HepG2 (cell line): ENCODE data around the gene PIK3CB. TPM values are rescaled to one million over a fixed set of nuclear protein-coding genes. Genes with fewer than 3 reads are reported as not detected.

ENCODE experiments used
- ATAC-seq: fragments of 200-7000 bp; cut with Tn5 transposase; 3 replicates; pipeline ENCODE4 v1.9.1; 2020; ENCODE audit warnings: mild to moderate bottlenecking, moderate library complexity
- BruUV-seq: library from RNA; stranded (reverse); fragments of 400-500 nt; replicated peaks from 2 replicates; lab custom pipeline; 2021; lab: Mats Ljungman, UMichigan
- CTCF ChIA-PET: fragments of 300-600 bp; formaldehyde crosslinking; extraction: SDS; loops from one replicate; lab custom pipeline; 2021; ENCODE audit warnings: low total read pairs, inconsistent platforms, low intra/inter-chr PET ratio; lab: Yijun Ruan, JAX
- POLR2A ChIA-PET: fragments of 350-600 bp; sonication (Branson Sonifier 250); formaldehyde crosslinking; loops from one replicate; lab custom pipeline; 2020; ENCODE audit warnings: antibody characterized with exemption, inconsistent platforms; lab: Yijun Ruan, JAX
- DNase-seq: peaks from one replicate; pipeline ENCODE4 v3.0.0-alpha.2; 2015; ENCODE audit warnings: low spot score
- FAIRE-seq: peaks from 3 replicates; lab custom pipeline; 2011; peaks lifted over from hg19 to GRCh38; lab: Jason Lieb, UNC
- H2AFZ ChIP-seq: one replicate; pipeline ENCODE4 v1.6.1; 2011; ENCODE audit warnings: low read length, inconsistent platforms
- H3K27ac ChIP-seq: fragments of 300-600 bp; 3 replicates; pipeline ENCODE4 v1.8.0; 2011; ENCODE audit warnings: mixed run types, mild to moderate bottlenecking, mixed read lengths, low read length, inconsistent platforms; ENCODE audit not compliant: insufficient read depth; ENCODE audit errors: extremely low read length
- H3K27me3 ChIP-seq, 2 experiments: fragments of 200-600 bp in 1 of 2; 2 replicates in 1 of 2; 3 replicates in 1 of 2; pipeline versions ENCODE4 v1.6.0 to v1.8.0; 2011; ENCODE audit warnings: low read length in 2 of 2, mild to moderate bottlenecking in 2 of 2, moderate library complexity in 2 of 2, inconsistent platforms in 1 of 2; ENCODE audit not compliant: insufficient read depth in 2 of 2, control insufficient read depth in 1 of 2
- H3K36me3 ChIP-seq, 2 experiments: fragments of 200-600 bp in 1 of 2; replicated peaks in 1 of 2; 2 replicates in 1 of 2; 3 replicates in 1 of 2; pipeline versions ENCODE4 v1.5.1 to v1.8.0; 2011; ENCODE audit warnings: low read length in 2 of 2, inconsistent platforms in 1 of 2; ENCODE audit not compliant: insufficient read depth in 2 of 2, control insufficient read depth in 1 of 2
- H3K4me1 ChIP-seq: 2 replicates; pipeline ENCODE4 v1.5.1; 2012; ENCODE audit warnings: low read length, inconsistent platforms; ENCODE audit not compliant: insufficient read depth
- H3K4me2 ChIP-seq: 2 replicates; pipeline ENCODE4 v1.6.0; 2011; ENCODE audit warnings: low read depth, low read length, inconsistent platforms
- H3K4me3 ChIP-seq, 3 experiments: fragments of 200-600 bp in 1 of 3; sonication (generic), shearing (Covaris generic) in 1 of 3; replicated peaks in 1 of 3; 2 replicates each; pipeline ENCODE4 v1.5.1; 2011 to 2016; ENCODE audit warnings: low read length in 3 of 3, inconsistent platforms in 2 of 3, low read depth in 2 of 3, mild to moderate bottlenecking in 2 of 3, control low read depth in 1 of 3, mixed read lengths in 1 of 3; ENCODE audit not compliant: insufficient read depth in 1 of 3
- H3K79me2 ChIP-seq: one replicate; pipeline ENCODE4 v1.6.1; 2011; ENCODE audit warnings: low read length, inconsistent platforms; ENCODE audit not compliant: insufficient read depth
- H3K9ac ChIP-seq: 2 replicates; pipeline ENCODE4 v1.6.0; 2011; ENCODE audit warnings: mild to moderate bottlenecking, low read depth, low read length, inconsistent platforms; ENCODE audit not compliant: insufficient read depth
- H3K9me3 ChIP-seq: 2 replicates; pipeline ENCODE4 v1.5.1; 2012; ENCODE audit warnings: mild to moderate bottlenecking, low read length
- H4K20me1 ChIP-seq: 2 replicates; pipeline ENCODE4 v1.6.0; 2011; ENCODE audit warnings: inconsistent platforms, mild to moderate bottlenecking, low read length, moderate library complexity; ENCODE audit not compliant: insufficient read depth
- ELK4 ChIP-seq: sonication (generic); formaldehyde crosslinking; IDR thresholded peaks from 2 replicates; pipeline ENCODE4 v1.9.0; 2021; ENCODE audit warnings: missing genetic modification reagents, borderline replicate concordance
- FOSL1 ChIP-seq: sonication (generic); formaldehyde crosslinking; IDR thresholded peaks from 2 replicates; pipeline ENCODE4 v1.9.0; 2021; ENCODE audit warnings: missing genetic modification reagents, borderline replicate concordance
- GTF2F1 ChIP-seq: fragments of 150-350 bp; IDR thresholded peaks from 2 replicates; pipeline ENCODE4 v1.6.1; 2014; ENCODE audit warnings: low read length
- LCORL ChIP-seq, 2 experiments: fragments of 450-650 bp in 1 of 2; sonication (generic) in 1 of 2; formaldehyde crosslinking in 1 of 2; IDR thresholded peaks; 2 replicates each; pipeline versions ENCODE4 v1.5.0 to v1.6.1; 2017 to 2020; ENCODE audit warnings: antibody characterized with exemption in 1 of 2, missing genetic modification reagents in 1 of 2
- MAFG ChIP-seq: sonication (generic); formaldehyde crosslinking; IDR thresholded peaks from 2 replicates; pipeline ENCODE4 v1.5.1; 2020; ENCODE audit warnings: mild to moderate bottlenecking, missing genetic modification reagents
- MTF1 ChIP-seq: sonication (generic); formaldehyde crosslinking; IDR thresholded peaks from 2 replicates; pipeline ENCODE4 v1.5.0; 2020; ENCODE audit warnings: missing genetic modification reagents
- NR2C2 ChIP-seq: sonication (generic); formaldehyde crosslinking; IDR thresholded peaks from 2 replicates; pipeline ENCODE4 v1.4.0; 2020; ENCODE audit warnings: missing genetic modification reagents, mild to moderate bottlenecking, moderate library complexity, borderline replicate concordance
- RBAK ChIP-seq: sonication (generic); formaldehyde crosslinking; IDR thresholded peaks from 2 replicates; pipeline ENCODE4 v1.5.1; 2020; ENCODE audit warnings: mild to moderate bottlenecking, missing genetic modification reagents
- SALL2 ChIP-seq: sonication (generic); formaldehyde crosslinking; IDR thresholded peaks from 2 replicates; pipeline ENCODE4 v1.8.1; 2023; ENCODE audit warnings: mild to moderate bottlenecking, missing genetic modification reagents, inconsistent platforms
- TFDP1 ChIP-seq: IDR thresholded peaks from 2 replicates; pipeline ENCODE4 v1.6.1; 2016; ENCODE audit warnings: missing compliant biosample characterization, missing genetic modification reagents, borderline replicate concordance
- ZNF253 ChIP-seq: sonication (generic); formaldehyde crosslinking; IDR thresholded peaks from 2 replicates; pipeline ENCODE4 v1.8.0; 2022; ENCODE audit warnings: mild to moderate bottlenecking, missing genetic modification reagents, borderline replicate concordance
- ZNF691 ChIP-seq: sonication (generic); formaldehyde crosslinking; IDR thresholded peaks from 2 replicates; pipeline ENCODE4 v1.4.0; 2020; ENCODE audit warnings: missing genetic modification reagents, low read depth, mild to moderate bottlenecking, borderline replicate concordance
- ZNF784 ChIP-seq: sonication (generic); formaldehyde crosslinking; IDR thresholded peaks from 2 replicates; pipeline ENCODE4 v1.5.1; 2020; ENCODE audit warnings: missing genetic modification reagents, mild to moderate bottlenecking, borderline replicate concordance
- ZZZ3 ChIP-seq: sonication (generic); formaldehyde crosslinking; IDR thresholded peaks from 2 replicates; pipeline ENCODE4 v1.4.0; 2020; ENCODE audit warnings: missing genetic modification reagents, mild to moderate bottlenecking, borderline replicate concordance
- WGBS: methylation state at CpG from one replicate; pipeline ENCODE4 v1.1.6; 2017; ENCODE audit warnings: low lambda C conversion rate; 5-methylcytosine and 5-hydroxymethylcytosine counted together
- in situ Hi-C: cut with HindIII; loops from 2 replicates; pipeline ENCODE4 v1.10.0; 2017; ENCODE audit warnings: low pct_unique_long_range_greater_than_20kb; ENCODE audit not compliant: extremely low pct_ligation_motif_present
- intact Hi-C: fragments of 100-400 bp; cut with micrococcal nuclease; formaldehyde crosslinking; loops from one replicate; pipeline ENCODE4 v1.10.0; 2022; ENCODE audit not compliant: unreplicated experiment
- polyA plus RNA-seq, 8 experiments: library from polyadenylated mRNA; depleted of rRNA in 3 of 8; stranded (reverse) in 7 of 8; unstranded in 1 of 8; fragments of >200 nt; fragmentation: Illumina TruSeq in 4 of 8; extraction: Trizol in 4 of 8; gene quantifications; 2 replicates each; pipeline versions ENCODE4 v1.2.1 to v1.2.3, GENCODE V29; 2011 to 2016; ENCODE audit warnings: low read depth in 4 of 8, missing spikeins in 1 of 8, mixed read lengths in 1 of 8; ENCODE audit not compliant: insufficient read depth in 1 of 8
- total RNA-seq, 5 experiments: library from RNA; depleted of rRNA; stranded (reverse); fragments of >200 nt; fragmentation: Illumina TruSeq; extraction: Trizol; gene quantifications; 2 replicates each; pipeline ENCODE4 v1.2.3, GENCODE V29; 2016; ENCODE audit warnings: low read depth in 1 of 5

The PIK3CB gene
- total and polyA plus RNA-seq, 2 of the 13 experiments (the other 11 are each of a cell fraction or from before 2014, with no cell fraction given) = 6.6 to 18.7 TPM

GRCh38 chr3:138827222-138827621, 7.5 kb downstream of the PIK3CB start:
- FAIRE-seq (no peak), ATAC-seq (no peak), DNase-seq (no peak)
- in situ Hi-C loops = no loop called here
- ChIA-PET CTCF (no interaction called here), POLR2A (no interaction called here)
- over 99% methylated on average over 7 of the region's 7 CpGs for WGBS
- Histone ChIP-seq H3K9me3 (no peaks in the 10 kb centered on the region), H3K4me2 (no peak overlapping the region), H4K20me1 (0 out of 2 replicates have a peak, but pooled peaks cover 2% of the 10 kb centered on the region), H3K4me1 (peaks cover 53% of the 10 kb centered on the region), H3K27ac (no peak overlapping the region), H2AFZ (no peak overlapping the region), H3K4me3 (no peak overlapping the region), H3K27me3 (no peaks in the 10 kb centered on the region), H3K9ac (no peak overlapping the region), H3K36me3 (peaks cover 0 to 13% of the 10 kb centered on the region in 2 experiments; a peak in 4 of 5 replicates), H3K79me2 (peaks cover 78% of the 10 kb centered on the region)
- intact Hi-C loops = no loop called here
- no peak for TF ChIP-seq ZNF253 (CRISPR knock-in tag)
- no peak for TF ChIP-seq ZZZ3 (CRISPR knock-in tag)
- TF ChIP-seq ZNF784 (CRISPR knock-in tag) = no peak
- no peak for TF ChIP-seq GTF2F1
- TF ChIP-seq ZNF691 (CRISPR knock-in tag) = no peak
- no TSS peak for BruUV-seq

- ChIA-PET POLR2A (interaction anchor here (0.6 to 4.0 kb wide), 5 partner anchors 9 to 38 kb away, joined by 3 to 36 read pairs (median 3); partner anchors contain the start of gene PIK3CB), CTCF (no interaction called here)
- 100% methylated on average over 2 of the region's 2 CpGs for WGBS
- in situ Hi-C loops = no loop called here
- peaks cover 80% of the 10 kb centered on the region for H3K79me2 ChIP-seq
- H3K9me3 ChIP-seq = no peaks in the 10 kb centered on the region
- H3K4me2 ChIP-seq = no peak overlapping the region
- FAIRE-seq (no peak), DNase-seq (no peak), ATAC-seq (no peak)
- no peak overlapping the region for H2AFZ ChIP-seq
- H3K27ac ChIP-seq = no peak overlapping the region
- peaks cover 0 to 17% of the 10 kb centered on the region in 2 experiments; a peak in 4 of 5 replicates for H3K36me3 ChIP-seq
- intact Hi-C loops = no loop called here
- no peak overlapping the region for H3K9ac ChIP-seq
- no TSS peak for BruUV-seq
- H4K20me1 ChIP-seq = 0 out of 2 replicates have a peak, but pooled peaks cover 2% of the 10 kb centered on the region
- peaks cover 44% of the 10 kb centered on the region for H3K4me1 ChIP-seq
- no peaks in the 10 kb centered on the region; a peak in 1 of 5 replicates for H3K27me3 ChIP-seq
- no peak overlapping the region for H3K4me3 ChIP-seq
- no peak for TF ChIP-seq SALL2
- no peak for TF ChIP-seq MTF1 (CRISPR knock-in tag)
- no peak for TF ChIP-seq FOSL1 (CRISPR knock-in tag)
- no peak for TF ChIP-seq RBAK (CRISPR knock-in tag)
- TF ChIP-seq MAFG (CRISPR knock-in tag) = no peak
- no peak for TF ChIP-seq TFDP1 (CRISPR knock-in tag)
- TF ChIP-seq LCORL (IDR thresholded peaks at IDR 0.05) = no peak
- no peak for TF ChIP-seq LCORL (CRISPR knock-in tag; IDR thresholded peaks at IDR 0.05)
- no peak for TF ChIP-seq NR2C2 (CRISPR knock-in tag)
- no peak for TF ChIP-seq ELK4
Measured at GRCh38 chr3:138825336-138825735, 9.4 kb downstream of the PIK3CB start.
